ENCODE results near the gene UVRAG. TPM values are rescaled to one million over a fixed set of nuclear protein-coding genes. Genes with fewer than 3 reads are reported as not detected.

UVRAG gene
- total RNA-seq, 4 donors from 2014 or later, result 27.3 to 38.7 (median 33.6) TPM

DNA sequence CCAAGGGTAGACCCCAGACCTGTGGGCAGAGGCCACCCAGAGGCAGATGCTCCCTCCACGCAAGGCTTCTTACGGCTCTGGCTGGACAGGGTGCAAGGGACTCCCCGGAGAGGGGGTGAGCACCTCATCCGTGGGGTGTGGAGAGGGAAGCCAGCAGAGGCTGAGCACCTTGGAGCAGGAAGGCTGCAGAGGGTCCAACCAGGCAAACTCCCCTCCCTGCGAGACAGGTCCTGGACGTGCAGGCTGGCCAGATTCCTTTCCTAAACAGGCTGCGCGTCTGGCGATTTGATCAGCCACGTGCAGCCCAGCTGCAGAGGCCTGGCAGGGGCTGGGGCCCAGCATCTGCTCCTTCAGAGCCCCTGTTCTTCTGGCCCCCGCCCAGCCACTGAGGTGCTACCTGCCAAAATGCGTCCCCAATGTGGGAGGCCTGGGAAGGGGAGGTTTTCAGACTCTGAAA, 342.0 kb downstream of the UVRAG start:
- no peaks in the 10 kb centered on the region for H3K27me3 ChIP-seq
- H3K4me3 ChIP-seq, result no peak overlapping the region
- H3K36me3 ChIP-seq, result no peaks in the 10 kb centered on the region
- peaks cover 0 to 26% (median 4%) of the 10 kb centered on the region in 4 donors for H3K4me1 ChIP-seq
- WGBS, 2 donors, result 77 to 81% methylated on average over 9 to 11 of the region's 12 CpGs
- no peak for DNase-seq (ENCODE audit: low spot score in 2 of 2)
- no peak overlapping the region for H3K27ac ChIP-seq
- no peaks in the 10 kb centered on the region for H3K9me3 ChIP-seq
- no peak for TF ChIP-seq EP300 (IDR thresholded peaks at IDR 0.05)
- no peak for TF ChIP-seq POLR2A (IDR thresholded peaks at IDR 0.05)
- TF ChIP-seq, protein P1, sequence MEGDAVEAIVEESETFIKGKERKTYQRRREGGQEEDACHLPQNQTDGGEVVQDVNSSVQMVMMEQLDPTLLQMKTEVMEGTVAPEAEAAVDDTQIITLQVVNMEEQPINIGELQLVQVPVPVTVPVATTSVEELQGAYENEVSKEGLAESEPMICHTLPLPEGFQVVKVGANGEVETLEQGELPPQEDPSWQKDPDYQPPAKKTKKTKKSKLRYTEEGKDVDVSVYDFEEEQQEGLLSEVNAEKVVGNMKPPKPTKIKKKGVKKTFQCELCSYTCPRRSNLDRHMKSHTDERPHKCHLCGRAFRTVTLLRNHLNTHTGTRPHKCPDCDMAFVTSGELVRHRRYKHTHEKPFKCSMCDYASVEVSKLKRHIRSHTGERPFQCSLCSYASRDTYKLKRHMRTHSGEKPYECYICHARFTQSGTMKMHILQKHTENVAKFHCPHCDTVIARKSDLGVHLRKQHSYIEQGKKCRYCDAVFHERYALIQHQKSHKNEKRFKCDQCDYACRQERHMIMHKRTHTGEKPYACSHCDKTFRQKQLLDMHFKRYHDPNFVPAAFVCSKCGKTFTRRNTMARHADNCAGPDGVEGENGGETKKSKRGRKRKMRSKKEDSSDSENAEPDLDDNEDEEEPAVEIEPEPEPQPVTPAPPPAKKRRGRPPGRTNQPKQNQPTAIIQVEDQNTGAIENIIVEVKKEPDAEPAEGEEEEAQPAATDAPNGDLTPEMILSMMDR (IDR thresholded peaks at IDR 0.05), result no peak

DNA sequence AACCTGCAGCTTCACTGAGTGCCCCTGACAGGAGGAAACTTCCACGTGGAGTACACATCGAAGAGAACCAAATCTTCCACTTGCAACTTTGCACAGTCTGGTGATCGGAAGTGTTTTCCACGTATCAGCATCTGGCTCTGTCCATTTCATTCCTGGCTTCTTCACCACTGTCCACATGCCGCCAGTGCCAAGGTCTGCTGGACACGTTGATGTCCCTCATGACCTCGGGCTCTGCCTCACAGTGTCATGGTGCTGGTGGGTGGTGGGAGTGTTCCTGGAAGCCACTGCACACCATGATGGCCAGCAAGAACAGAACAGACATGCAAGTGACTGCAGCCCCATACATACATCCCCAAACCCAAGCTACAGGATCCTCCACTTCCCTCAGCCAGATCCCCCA, 342.9 kb downstream of the UVRAG start:
- WGBS, 2 donors, result 66 to 77% methylated on average over 7 of the region's 7 CpGs
- Histone ChIP-seq H3K4me1 (peaks cover 0 to 18% (median under 1%) of the 10 kb centered on the region in 4 donors), H3K27ac (no peak overlapping the region), H3K9me3 (no peaks in the 10 kb centered on the region), H3K4me3 (no peak overlapping the region), H3K27me3 (no peaks in the 10 kb centered on the region), H3K36me3 (no peaks in the 10 kb centered on the region)
- no peak for DNase-seq (ENCODE audit: low spot score in 2 of 2)
- TF ChIP-seq EP300 (IDR thresholded peaks at IDR 0.05) (no peak), POLR2A (IDR thresholded peaks at IDR 0.05) (no peak)
- TF ChIP-seq, protein P1 (IDR thresholded peaks at IDR 0.05), result no peak

DNA sequence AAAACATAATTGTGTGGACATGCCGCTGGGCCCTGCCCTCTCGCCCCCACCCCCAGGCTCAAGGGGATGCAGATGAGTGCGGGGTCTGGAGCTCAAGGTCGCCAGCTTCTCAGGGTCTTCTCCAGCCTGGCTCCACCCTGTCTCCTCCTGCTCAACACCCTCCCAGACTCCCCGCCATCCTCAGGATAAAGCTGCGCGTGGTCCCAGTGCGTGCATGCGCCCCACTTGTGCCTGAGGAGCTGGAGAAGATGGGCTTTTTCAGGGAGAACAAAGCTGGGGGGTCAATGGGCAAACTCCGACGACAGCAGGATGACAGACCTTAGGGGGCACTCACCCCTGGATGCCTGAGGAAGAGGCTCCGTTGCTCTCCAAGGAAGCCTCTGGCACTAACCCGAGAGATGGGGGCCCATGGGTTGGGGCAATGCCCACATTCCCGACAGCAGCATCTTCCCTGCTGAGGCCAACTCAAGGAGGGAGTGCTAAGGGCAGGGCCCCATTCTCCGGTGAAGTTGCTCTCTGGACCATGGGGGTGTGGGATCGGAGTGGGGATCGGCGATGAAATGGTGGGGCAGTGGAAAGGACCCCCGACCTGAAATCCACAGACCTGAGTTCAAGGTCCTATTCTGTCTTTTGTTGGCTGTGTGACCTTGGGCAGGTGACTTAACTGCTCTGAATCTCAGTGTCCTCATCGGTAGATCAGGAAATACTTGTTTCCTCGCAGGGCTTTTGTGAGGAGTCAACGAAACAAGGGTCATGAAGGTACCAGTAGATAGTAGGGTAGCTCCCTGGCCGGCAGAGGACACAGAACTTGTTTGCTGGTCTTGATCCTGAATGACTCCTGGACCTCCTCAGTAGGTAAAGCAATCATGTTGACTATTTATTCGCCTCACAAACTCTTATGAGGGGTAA, 343.6 kb downstream of the UVRAG start:
- no peak for TF ChIP-seq POLR2A (IDR thresholded peaks at IDR 0.05)
- no peak for TF ChIP-seq EP300 (IDR thresholded peaks at IDR 0.05)
- TF ChIP-seq, protein P1 (IDR thresholded peaks at IDR 0.05), result no peak
- no peak overlapping the region for H3K27ac ChIP-seq
- peaks cover 0 to 13% (median 0%) of the 10 kb centered on the region in 4 donors for H3K4me1 ChIP-seq
- H3K27me3 ChIP-seq, result no peaks in the 10 kb centered on the region
- H3K4me3 ChIP-seq, result no peak overlapping the region
- 80 to 83% methylated on average over 23 to 24 of the region's 24 CpGs for WGBS, 2 donors
- no peak for DNase-seq (ENCODE audit: low spot score in 2 of 2)
- H3K36me3 ChIP-seq, result no peaks in the 10 kb centered on the region
- no peaks in the 10 kb centered on the region for H3K9me3 ChIP-seq

DNA sequence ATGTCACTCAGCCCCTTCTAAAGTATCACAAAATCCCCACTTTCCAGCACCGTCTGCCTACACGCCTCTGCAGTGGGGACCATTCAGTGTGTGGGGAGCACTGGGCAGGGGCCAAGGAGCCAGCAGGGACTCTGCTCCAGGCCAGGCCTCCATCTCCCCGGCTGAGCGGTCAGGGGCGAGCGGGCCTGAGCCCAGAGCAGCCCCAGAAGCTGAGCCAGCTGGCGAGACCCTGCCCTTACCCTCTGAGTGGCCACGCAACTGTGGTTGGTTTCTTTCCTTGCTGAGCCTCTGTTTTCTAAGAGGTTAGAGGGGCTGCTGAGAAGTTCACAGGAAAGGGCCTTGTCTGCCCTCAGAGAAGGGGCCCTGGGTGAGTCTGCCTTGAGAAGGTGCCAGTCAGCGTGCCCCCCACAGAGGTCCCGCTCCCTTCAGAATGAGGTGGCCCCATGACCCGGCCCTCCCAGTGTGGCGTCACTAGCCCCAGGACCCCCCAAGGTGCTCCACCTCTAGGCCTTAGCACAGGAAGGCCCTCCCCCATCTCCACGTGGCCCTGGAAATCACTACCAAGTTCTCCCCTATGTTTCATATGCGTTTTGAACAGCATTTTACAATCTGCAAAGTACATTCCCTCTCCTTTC, 344.4 kb downstream of the UVRAG start:
- no peak for DNase-seq (ENCODE audit: low spot score in 2 of 2)
- Histone ChIP-seq H3K4me1 (peaks cover 0 to 12% (median 0%) of the 10 kb centered on the region in 4 donors), H3K27ac (no peak overlapping the region), H3K9me3 (no peaks in the 10 kb centered on the region), H3K4me3 (no peak overlapping the region), H3K36me3 (no peaks in the 10 kb centered on the region), H3K27me3 (no peaks in the 10 kb centered on the region)
- TF ChIP-seq, protein P1 (IDR thresholded peaks at IDR 0.05), result no peak
- no peak for TF ChIP-seq EP300 (IDR thresholded peaks at IDR 0.05)
- TF ChIP-seq POLR2A (IDR thresholded peaks at IDR 0.05), result no peak
- 72 to 79% methylated on average over 14 of the region's 14 CpGs for WGBS, 2 donors

Data from tibial nerve (tissue), 4 donors.